Activated CD4-positive, alpha-beta T cell treated with anti-CD3 and anti-CD28 coated beads for 1 hour (primary cell): Measurements from ENCODE around the gene CECR2.

Experiments
- DNase-seq: peaks from one replicate; pipeline ENCODE4 v3.0.0-alpha.2; 2020

CECR2 gene

GRCh38 chr22:17471886-17472535 is 102.8 kb downstream of the CECR2 start:
- no peak for DNase-seq

- DNase-seq = no peak
Measured at GRCh38 chr22:17472932-17473331, 103.7 kb downstream of the CECR2 start.

- DNase-seq = no peak
Measured at GRCh38 chr22:17475318-17476230, 106.3 kb downstream of the CECR2 start.

GRCh38 chr22:17476838-17477237 is 107.6 kb downstream of the CECR2 start:
- no peak for DNase-seq

GRCh38 chr22:17477391-17477833 is 108.2 kb downstream of the CECR2 start:
- no peak for DNase-seq

- DNase-seq = no peak
Measured at GRCh38 chr22:17479135-17479534, 109.9 kb downstream of the CECR2 start.

GRCh38 chr22:17481424-17481823 is 112.2 kb downstream of the CECR2 start:
- DNase-seq = no peak

- DNase-seq = no peak
Measured at GRCh38 chr22:17483688-17484372, 114.6 kb downstream of the CECR2 start.

GRCh38 chr22:17484608-17485007 is 115.3 kb downstream of the CECR2 start:
- no peak for DNase-seq

GRCh38 chr22:17486313-17486712 is 117.1 kb downstream of the CECR2 start:
- no peak for DNase-seq

- DNase-seq = no peak
Measured at GRCh38 chr22:17486719-17487118, 117.5 kb downstream of the CECR2 start.

GRCh38 chr22:17489101-17489500 is 119.8 kb downstream of the CECR2 start:
- no peak for DNase-seq

GRCh38 chr22:17491090-17491640 is 121.9 kb downstream of the CECR2 start:
- DNase-seq = no peak

- no peak for DNase-seq
Measured at GRCh38 chr22:17492247-17492646, 123.0 kb downstream of the CECR2 start.

GRCh38 chr22:17493419-17493981 is 124.2 kb downstream of the CECR2 start:
- DNase-seq = no peak

- DNase-seq = no peak
Measured at GRCh38 chr22:17496841-17497240, 127.6 kb downstream of the CECR2 start.

GRCh38 chr22:17501679-17502285 is 132.5 kb downstream of the CECR2 start:
- DNase-seq = no peak

- no peak for DNase-seq
Measured at GRCh38 chr22:17508110-17508509, 138.8 kb downstream of the CECR2 start.

- DNase-seq = no peak
Measured at GRCh38 chr22:17512960-17513359, 143.7 kb downstream of the CECR2 start.

GRCh38 chr22:17513612-17514011 is 144.4 kb downstream of the CECR2 start:
- no peak for DNase-seq

GRCh38 chr22:17514084-17514483 is 144.8 kb downstream of the CECR2 start:
- no peak for DNase-seq

- no peak for DNase-seq
Measured at GRCh38 chr22:17518406-17518805, 149.1 kb downstream of the CECR2 start.
